ENCODE measurements around the gene RNF5. TPM values are rescaled to one million over a fixed set of nuclear protein-coding genes. Genes with fewer than 3 reads are reported as not detected.
A peak's percentile ranks its signal among the peaks of the same experiment; 100 is the strongest.

The RNF5 gene
- total RNA-seq, 4 donors from 2014 or later: 78.8 to 101 (median 88.0) TPM

DNA sequence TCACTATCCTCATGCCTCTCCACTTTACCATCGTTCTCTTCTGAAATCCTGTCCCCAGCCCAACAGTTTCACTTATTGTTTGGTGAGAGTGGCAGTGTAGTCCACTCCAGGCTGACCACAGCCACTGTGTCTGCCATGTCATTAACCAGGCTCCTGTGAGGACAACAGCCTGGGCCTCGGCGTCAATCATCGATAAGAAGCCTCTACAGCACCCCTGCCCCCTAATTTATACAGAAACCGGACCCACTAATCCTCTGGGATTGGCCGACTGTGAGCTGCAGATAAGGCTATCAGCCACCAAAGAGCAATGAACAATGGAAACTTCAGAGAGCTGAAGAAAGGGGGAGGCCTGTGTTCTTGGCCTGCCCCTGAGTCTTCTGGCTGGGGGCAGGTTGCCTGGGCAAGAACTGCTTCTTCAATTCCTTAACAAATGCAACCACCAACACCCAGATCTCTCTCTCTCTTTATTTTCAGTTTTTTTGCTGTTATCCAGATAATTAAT, 10.4 kb upstream of the RNF5 start:
- no peak overlapping the region for H3K4me3 ChIP-seq
- no peaks in the 10 kb centered on the region for H3K9me3 ChIP-seq
- no peak for ATAC-seq
- WGBS, 2 donors (ENCODE audit: low coverage in 1 of 2): 62 to 83% methylated on average over 1 to 4 of the region's 6 CpGs
- H3K27me3 ChIP-seq: no peaks in the 10 kb centered on the region
- H3K27ac ChIP-seq: peak overlapping the region in 2 of 4 donors; percentile 35 to 74
- TF ChIP-seq POLR2A (IDR thresholded peaks at IDR 0.05): no peak
- TF ChIP-seq CTCF (IDR thresholded peaks at IDR 0.05): no peak
- no peak for TF ChIP-seq POLR2AphosphoS5 (IDR thresholded peaks at IDR 0.05)
- TF ChIP-seq EP300 (IDR thresholded peaks at IDR 0.05): no peak
- peaks cover 0 to 22% (median 0%) of the 10 kb centered on the region in 3 donors for H3K4me1 ChIP-seq
- peaks cover 0 to 86% of the 10 kb centered on the region in 2 donors for H3K36me3 ChIP-seq

- 61 to 67% methylated on average over 1 to 2 of the region's 2 CpGs for WGBS, 2 donors (ENCODE audit: low coverage in 1 of 2)
- Histone ChIP-seq H3K27me3 (no peaks in the 10 kb centered on the region), H3K4me1 (peaks cover 0 to 22% (median 0%) of the 10 kb centered on the region in 3 donors), H3K4me3 (no peak overlapping the region), H3K27ac (peak overlapping the region in 3 of 4 donors; percentile 16 to 74 (median 35)), H3K36me3 (peaks cover 0 to 80% of the 10 kb centered on the region in 2 donors), H3K9me3 (no peaks in the 10 kb centered on the region)
- no peak for TF ChIP-seq CTCF (IDR thresholded peaks at IDR 0.05)
- TF ChIP-seq POLR2A (IDR thresholded peaks at IDR 0.05): no peak
- TF ChIP-seq POLR2AphosphoS5 (IDR thresholded peaks at IDR 0.05): no peak
- no peak for TF ChIP-seq EP300 (IDR thresholded peaks at IDR 0.05)
- ATAC-seq: no peak
Measured at GRCh38 chr6:32168350-32168749, 9.9 kb upstream of the RNF5 start.

GRCh38 chr6:32168807-32169591, 9.2 kb upstream of the RNF5 start:
- peak overlapping the region in 3 of 4 donors; percentile 16 to 74 (median 35) for H3K27ac ChIP-seq
- H3K4me3 ChIP-seq: no peak overlapping the region
- ATAC-seq: no peak
- H3K4me1 ChIP-seq: peaks cover 0 to 24% (median 0%) of the 10 kb centered on the region in 3 donors
- TF ChIP-seq POLR2A (IDR thresholded peaks at IDR 0.05) (no peak), CTCF (IDR thresholded peaks at IDR 0.05) (no peak), POLR2AphosphoS5 (IDR thresholded peaks at IDR 0.05) (no peak), EP300 (IDR thresholded peaks at IDR 0.05) (no peak)
- no peaks in the 10 kb centered on the region for H3K27me3 ChIP-seq
- no peaks in the 10 kb centered on the region for H3K9me3 ChIP-seq
- H3K36me3 ChIP-seq: peaks cover 0 to 74% of the 10 kb centered on the region in 2 donors
- 59 to 64% methylated on average over 3 to 4 of the region's 11 CpGs for WGBS, 2 donors (ENCODE audit: low coverage in 1 of 2)

DNA sequence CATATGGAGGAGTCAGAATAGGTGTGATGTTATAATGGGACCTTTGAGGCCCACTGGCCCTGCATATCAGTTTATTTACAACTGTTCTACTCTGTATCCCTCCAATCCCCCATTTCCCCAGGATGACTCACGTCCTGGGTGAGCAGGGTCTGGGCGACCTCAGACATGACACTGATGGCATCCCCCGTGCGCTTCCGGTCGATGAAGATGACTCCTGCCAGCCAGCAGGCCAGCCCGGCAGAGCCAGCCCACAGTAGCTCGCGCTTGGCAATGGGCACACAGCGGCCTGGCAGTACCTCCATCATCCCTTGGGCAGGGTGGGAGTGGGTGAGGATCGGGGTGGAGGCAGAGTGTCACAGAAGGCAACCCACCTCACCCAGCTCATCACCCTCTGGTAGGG, 7.9 kb upstream of the RNF5 start:
- no peak for ATAC-seq
- H3K27ac ChIP-seq: peak overlapping the region in 1 of 4 donors; percentile 74
- H3K36me3 ChIP-seq: peaks cover 0 to 61% of the 10 kb centered on the region in 2 donors
- no peaks in the 10 kb centered on the region for H3K27me3 ChIP-seq
- no peak overlapping the region for H3K4me3 ChIP-seq
- 80 to 100% methylated on average over 2 to 4 of the region's 11 CpGs for WGBS, 2 donors (ENCODE audit: low coverage in 1 of 2)
- H3K4me1 ChIP-seq: peaks cover 0 to 37% (median 7%) of the 10 kb centered on the region in 3 donors
- no peaks in the 10 kb centered on the region for H3K9me3 ChIP-seq
- TF ChIP-seq EP300 (IDR thresholded peaks at IDR 0.05) (no peak), POLR2A (IDR thresholded peaks at IDR 0.05) (no peak), POLR2AphosphoS5 (IDR thresholded peaks at IDR 0.05) (no peak), CTCF (IDR thresholded peaks at IDR 0.05) (no peak)

Data from gastroesophageal sphincter (tissue), 4 donors.